Stimulated activated CD8-positive, alpha-beta memory T cell treated with anti-CD3 and anti-CD28 coated beads, Interleukin-15, amount 100 ng/mL, for 24 hours (primary cell): ENCODE measurements around the gene SRRD.
A peak's percentile ranks its signal among the peaks of the same experiment; 100 is the strongest.
"Not testable (repeated sequence)": the region's sequence is repeated elsewhere in the genome, so short reads cannot be mapped to it uniquely, and the experiment has no call there.

Experiments
- DNase-seq: peaks from one replicate; pipeline ENCODE4 v3.0.0-alpha.2; 2020; ENCODE audit warnings: low read depth

SRRD gene, protein sequence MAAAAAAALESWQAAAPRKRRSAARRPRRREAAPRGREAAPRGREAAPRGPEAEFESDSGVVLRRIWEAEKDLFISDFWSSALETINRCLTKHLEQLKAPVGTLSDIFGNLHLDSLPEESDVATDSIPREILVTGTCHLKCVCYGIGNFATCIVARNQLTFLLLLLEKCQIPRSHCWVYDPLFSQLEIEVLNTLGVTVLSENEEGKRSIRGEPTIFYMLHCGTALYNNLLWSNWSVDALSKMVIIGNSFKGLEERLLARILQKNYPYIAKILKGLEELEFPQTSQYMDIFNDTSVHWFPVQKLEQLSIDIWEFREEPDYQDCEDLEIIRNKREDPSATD

DNA sequence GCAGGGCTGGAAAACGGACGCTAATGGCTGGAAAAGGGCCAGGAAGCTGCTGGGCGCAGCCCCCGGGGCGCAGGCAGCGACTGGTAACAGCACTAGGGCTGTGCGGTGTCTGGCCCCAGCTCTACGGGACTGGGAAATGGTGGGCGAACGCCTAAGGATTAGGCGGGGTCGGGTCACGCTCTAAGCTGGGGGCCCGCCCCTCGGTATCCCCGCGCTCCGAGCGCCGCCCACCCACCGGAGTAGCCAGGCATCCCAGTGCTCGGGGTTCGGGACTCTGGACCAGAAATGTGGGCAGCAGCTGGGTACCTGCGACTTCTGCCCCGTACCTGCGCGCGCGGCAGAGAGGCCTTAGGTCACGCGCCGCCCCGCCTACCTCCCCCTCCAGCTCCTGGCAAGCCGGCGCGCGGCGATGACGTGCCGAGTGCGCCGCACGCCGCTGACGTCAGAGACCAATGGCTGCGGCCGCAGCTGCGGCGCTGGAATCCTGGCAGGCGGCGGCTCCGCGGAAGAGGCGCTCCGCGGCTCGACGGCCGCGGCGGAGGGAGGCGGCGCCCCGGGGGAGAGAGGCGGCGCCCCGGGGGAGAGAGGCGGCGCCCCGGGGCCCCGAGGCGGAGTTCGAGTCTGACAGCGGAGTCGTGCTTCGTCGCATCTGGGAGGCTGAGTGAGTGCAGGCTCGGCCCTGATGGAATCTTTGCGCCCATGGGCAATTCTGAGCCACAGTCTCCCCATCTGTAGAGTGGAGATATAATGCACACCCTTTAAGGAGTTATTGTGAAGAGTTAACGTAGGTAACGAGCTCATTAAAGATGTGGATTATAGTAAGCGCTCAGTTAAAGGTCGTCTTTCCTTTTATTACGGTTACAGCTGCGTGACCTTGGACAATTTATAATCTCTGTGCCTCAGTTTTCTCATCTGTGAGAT is at the start of gene SRRD, which contains the start of gene HPS4:
Gene SRRD, plus strand, starts transcription at position 439 of the 921 bp plus-strand sequence. Its CDS starts 14 bp downstream, at position 453.
Gene HPS4, minus strand, starts transcription at position 345 of the 921 bp plus-strand sequence. CDS start 2,021 bp downstream, outside the sequence.
- peak; percentile 93 for DNase-seq

GRCh38 chr22:26435327-26436093 is 48.2 kb upstream of the SRRD start:
- DNase-seq, result no peak

- no peak for DNase-seq
Observed at GRCh38 chr22:26436903-26437515, 46.7 kb upstream of the SRRD start.

GRCh38 chr22:26437694-26438392 is 45.8 kb upstream of the SRRD start:
- DNase-seq, result no peak

DNA sequence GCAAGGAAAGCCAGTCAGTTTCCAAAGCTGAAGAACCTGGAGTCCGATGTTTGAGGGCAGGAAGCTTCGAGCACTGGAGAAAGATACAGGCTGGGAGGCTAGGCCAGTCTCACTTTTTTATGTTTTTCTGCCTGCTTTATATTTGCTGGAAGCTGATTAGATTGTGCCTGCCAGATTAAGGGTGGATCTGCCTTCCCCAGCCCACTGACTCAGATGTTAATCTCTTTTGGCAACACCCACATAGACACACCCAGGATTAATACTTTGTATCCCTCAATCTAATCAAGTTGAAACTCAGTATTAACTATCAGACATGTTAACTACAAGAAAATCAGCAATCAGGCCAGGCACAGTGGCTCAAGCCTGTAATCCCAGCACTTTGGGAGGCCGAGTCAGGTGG is 44.9 kb upstream of the SRRD start:
- DNase-seq, result not testable (repeated sequence)

- no peak for DNase-seq
Observed at GRCh38 chr22:26439559-26439958, 44.1 kb upstream of the SRRD start.

DNA sequence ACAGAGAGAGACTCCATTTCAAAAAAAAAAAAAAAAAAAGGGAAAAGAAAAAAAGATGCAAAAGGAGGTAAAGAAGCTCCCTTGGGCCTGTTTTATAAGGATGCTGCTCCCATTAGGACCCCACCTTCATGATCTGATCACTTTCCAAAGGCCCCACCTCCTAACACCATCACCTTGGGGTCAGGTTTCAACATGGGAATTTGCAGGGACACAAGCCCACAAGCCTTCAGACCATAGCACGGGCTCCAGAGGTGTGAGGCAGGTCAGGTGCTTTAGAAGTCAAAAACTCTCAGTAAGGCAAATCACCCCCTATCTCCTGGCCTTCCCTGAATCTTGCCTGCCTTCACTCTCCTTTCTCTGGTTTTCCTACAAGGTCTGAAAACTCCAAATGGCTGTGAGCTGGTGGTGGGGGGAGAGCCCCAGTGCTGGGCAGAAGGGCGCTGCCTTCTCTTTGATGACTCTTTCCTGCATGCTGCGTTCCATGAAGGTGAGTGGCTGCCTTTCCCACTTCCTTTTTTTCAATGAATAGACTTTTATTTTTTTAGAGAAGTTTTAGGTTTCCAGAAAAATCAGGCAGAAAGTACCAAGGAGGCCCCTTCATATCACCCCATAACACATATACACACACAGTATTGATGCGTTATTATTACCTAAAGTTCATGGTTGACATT is 41.5 kb upstream of the SRRD start:
- DNase-seq, result no peak

- no peak for DNase-seq
Observed at GRCh38 chr22:26443901-26444690, 39.6 kb upstream of the SRRD start.

- no peak for DNase-seq
Observed at GRCh38 chr22:26444777-26445176, 38.9 kb upstream of the SRRD start.

GRCh38 chr22:26445577-26446275 is 38.0 kb upstream of the SRRD start:
- DNase-seq, result no peak

GRCh38 chr22:26446808-26447515 is 36.7 kb upstream of the SRRD start:
- DNase-seq, result no peak

- DNase-seq, result no peak
Observed at GRCh38 chr22:26447584-26448329, 35.9 kb upstream of the SRRD start.

DNA sequence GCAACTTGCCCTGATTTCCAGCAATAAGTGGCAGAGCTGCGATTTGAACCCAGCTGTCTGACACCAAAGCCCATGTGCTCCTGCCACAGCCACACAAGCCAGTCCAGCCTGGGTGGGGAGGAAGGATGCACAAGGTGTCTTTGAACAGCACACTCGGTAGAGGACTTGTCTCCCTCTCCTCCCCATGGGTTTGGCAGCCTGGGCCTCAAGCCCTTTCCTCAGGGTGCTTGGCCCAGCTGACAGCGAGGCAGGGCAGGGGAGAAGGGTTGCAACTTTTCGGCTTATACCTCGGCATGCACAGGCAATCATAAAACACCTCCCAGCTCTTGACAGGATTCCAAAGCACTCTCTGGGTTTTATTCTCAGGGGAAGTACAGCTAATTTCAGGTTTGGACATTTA is 35.3 kb upstream of the SRRD start:
- no peak for DNase-seq

GRCh38 chr22:26448941-26449340 is 34.7 kb upstream of the SRRD start:
- DNase-seq, result no peak

DNA sequence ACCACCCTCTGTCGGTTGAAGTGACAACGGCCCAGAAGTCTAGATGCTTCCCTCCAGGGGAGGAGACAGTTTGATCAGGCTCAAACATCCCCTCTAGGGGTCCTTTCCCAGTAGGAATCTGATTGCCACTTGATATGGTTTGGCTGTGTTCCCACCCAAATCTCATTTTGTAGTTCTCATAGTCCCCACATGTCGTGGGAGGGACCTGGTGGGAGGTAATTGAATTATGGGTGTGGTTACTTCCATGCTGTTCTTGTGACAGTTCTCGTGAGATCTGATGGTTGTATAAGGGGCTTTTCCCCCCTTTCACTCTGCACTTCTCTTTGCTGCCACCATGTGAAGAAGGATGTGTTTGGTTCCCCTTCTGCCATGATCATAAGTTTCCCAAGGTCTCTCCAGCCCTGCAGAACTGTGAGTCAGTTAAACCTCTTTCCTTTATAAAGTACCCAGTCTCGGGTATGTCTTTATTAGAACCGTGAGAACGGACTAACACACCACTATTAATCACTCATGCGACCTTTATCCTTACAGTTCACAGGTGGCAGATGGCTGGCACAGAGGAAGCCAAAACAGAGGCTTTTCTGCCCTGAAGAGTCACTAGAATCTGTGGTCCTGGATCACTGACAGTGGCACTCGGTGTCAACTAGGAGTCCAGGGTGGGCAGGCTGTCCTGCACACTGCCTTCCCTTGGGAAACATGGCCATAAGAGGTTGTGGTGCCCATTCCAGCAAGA is 33.1 kb upstream of the SRRD start:
- DNase-seq, result no peak

DNA sequence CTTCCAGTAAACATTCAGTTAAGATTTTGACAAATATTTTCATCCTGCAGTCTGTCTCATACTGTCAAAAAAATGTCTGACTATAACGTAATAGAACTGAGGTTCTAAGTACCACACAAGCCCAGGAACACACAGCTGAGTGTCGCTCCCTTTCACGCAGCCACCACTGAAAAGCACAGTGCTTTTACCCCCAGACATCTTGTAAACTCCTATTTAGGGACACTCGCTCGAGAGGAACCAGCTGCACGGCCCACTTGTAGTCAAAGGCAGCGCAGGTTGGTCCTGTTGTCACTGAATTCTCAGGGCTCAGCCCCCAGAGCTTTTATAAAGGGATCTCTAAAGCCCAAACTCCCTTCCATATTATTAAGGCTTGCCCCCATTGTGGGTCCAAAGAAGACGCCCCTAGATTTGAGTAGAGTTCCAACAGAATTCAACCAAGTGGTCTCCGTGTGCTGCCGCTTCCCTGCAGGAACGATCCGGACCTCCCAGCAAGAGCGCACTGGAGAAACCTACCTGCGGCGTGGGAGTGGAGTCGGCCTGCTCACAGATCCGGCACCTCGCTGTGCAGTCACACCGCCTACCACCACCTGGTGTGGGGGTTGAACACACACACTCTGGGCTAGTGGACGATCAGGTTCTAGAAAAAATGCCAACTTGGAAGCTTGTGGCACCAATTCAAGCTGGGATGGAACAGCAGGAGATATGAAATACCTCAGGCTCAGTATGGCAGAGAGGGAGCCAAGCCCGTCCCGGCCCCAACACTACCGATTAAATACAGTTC is 31.3 kb upstream of the SRRD start:
- DNase-seq, result no peak
